ENCODE results near the gene GTF3C1. TPM values are rescaled to one million over a fixed set of nuclear protein-coding genes. Genes with fewer than 3 reads are reported as not detected.
A peak's percentile ranks its signal among the peaks of the same experiment; 100 is the strongest.

Gene GTF3C1
- total RNA-seq, 4 donors from 2014 or later, result 38.5 to 57.2 (median 41.0) TPM

DNA sequence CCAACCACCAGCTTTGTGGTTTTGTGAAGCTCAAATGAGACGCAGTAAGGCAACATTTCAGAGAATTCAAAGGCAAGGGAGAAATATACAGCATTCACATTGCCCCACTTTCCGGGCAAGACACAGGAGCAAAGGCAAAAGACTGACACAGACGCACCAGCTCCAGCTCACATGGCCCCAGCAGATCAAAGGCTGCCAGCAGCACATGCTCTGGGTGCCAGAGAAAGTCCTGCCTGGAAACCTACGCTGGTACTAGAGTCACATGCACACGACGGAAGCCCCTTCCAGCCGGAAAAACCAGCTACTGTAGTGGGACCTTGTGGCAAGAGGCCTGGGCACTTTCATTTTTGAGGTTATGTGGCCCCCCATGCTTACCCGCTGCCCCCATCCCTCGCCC is 50.1 kb downstream of the GTF3C1 start:
- no peak for DNase-seq (ENCODE audit: low spot score)
- TF ChIP-seq, protein P1, sequence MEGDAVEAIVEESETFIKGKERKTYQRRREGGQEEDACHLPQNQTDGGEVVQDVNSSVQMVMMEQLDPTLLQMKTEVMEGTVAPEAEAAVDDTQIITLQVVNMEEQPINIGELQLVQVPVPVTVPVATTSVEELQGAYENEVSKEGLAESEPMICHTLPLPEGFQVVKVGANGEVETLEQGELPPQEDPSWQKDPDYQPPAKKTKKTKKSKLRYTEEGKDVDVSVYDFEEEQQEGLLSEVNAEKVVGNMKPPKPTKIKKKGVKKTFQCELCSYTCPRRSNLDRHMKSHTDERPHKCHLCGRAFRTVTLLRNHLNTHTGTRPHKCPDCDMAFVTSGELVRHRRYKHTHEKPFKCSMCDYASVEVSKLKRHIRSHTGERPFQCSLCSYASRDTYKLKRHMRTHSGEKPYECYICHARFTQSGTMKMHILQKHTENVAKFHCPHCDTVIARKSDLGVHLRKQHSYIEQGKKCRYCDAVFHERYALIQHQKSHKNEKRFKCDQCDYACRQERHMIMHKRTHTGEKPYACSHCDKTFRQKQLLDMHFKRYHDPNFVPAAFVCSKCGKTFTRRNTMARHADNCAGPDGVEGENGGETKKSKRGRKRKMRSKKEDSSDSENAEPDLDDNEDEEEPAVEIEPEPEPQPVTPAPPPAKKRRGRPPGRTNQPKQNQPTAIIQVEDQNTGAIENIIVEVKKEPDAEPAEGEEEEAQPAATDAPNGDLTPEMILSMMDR (IDR thresholded peaks at IDR 0.05), result no peak
- no peak for ATAC-seq (ENCODE audit: low FRiP score)

DNA sequence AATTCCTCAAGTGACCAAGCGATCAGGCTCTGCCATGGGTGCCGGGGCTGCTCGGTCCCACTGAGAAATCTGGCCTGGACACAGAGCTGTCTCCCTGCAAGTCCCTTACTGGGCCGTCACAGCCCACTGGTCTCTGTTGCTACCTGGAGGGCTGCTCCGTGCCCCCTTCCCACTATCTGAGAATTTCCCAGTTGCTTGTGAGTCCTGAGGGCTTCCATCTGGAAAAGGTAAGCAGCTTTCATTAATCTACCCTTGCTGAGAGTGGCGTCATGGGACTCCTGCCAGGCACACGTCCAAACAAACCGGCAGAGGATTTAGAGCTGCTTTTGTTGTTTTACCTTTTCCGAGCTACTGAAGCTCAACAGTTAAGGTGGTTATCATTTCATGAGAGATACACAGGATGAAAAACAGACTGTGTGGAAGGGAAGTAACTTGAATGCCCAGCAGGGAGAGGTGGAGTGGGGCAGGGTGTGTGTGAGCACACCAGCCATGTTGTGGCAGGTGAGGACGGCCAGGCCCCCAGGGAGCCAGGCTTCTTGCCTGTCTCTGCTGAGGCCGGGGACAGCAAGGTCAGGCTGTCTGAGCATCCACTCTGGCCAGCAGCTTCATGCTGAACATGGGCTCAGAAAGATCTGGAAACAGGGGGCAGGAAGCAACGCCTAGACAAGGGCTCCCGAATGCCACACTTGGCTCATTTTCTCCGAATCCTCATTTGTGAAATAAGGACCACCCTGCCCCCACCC is 50.6 kb downstream of the GTF3C1 start:
- DNase-seq (ENCODE audit: low spot score) (no peak), ATAC-seq (ENCODE audit: low FRiP score) (no peak)
- TF ChIP-seq, protein P1 (IDR thresholded peaks at IDR 0.05), result no peak

DNA sequence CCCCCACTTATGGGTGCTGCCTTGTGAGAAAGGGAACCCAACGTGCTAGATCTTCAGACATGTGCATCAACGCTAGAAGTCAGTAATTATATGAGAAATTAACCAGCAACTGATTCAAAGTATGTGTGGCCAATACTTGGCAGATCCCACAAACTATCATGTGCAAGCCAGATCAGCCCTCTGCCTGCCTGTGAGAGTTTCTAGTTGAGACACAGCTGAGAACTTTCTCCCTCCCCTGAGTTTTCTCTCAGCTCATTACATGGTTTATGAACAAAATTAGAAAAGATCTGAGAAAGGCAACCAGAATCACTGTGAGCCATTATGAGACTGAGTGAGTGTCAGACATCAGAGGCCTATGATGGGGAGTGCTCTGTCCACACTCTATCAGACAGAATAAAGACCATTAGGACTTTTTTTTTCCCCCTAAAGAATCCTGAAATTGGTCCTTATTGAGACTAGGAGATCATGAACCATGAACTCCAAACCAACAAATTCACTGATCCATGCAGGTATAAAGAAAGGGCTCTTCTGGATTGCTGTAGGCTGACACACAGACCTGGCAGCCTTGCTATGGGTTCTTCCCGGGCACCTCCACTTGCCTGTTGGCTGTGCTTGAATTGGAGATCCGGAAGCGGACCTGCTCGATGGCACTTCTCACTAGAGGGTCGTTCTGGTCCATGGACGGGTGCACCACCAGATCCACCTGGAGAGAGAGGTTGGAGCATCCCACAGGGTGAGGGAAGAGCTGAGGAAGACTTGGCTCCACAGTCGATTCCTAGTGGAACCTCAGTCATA is 51.5 kb downstream of the GTF3C1 start:
- ATAC-seq (ENCODE audit: low FRiP score) (no peak), DNase-seq (ENCODE audit: low spot score) (no peak)
- TF ChIP-seq, protein P1 (IDR thresholded peaks at IDR 0.05), result no peak

DNA sequence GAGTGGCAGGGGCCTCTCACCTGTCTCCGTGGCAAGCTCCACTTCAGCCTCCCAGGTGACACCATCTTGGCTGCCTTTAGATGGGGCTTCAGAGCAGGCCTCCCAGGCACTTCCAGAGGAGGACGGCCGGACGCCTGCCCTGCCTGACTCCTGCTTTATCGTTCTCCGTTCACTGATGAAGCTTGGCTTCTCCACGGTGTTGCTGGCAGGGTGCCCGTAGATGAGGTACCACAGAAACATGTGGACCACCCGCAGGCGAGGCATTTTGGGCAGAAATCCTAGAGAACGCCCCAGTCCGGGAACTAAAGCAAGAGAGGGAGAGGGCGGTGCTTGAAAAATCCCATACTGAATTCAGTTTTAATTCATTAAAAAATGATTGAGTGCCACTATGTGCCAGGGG is 54.5 kb downstream of the GTF3C1 start:
- ATAC-seq (ENCODE audit: low FRiP score) (peak; percentile 90), DNase-seq (ENCODE audit: low spot score) (peak; percentile 62)
- TF ChIP-seq, protein P1 (IDR thresholded peaks at IDR 0.05), result no peak

DNA sequence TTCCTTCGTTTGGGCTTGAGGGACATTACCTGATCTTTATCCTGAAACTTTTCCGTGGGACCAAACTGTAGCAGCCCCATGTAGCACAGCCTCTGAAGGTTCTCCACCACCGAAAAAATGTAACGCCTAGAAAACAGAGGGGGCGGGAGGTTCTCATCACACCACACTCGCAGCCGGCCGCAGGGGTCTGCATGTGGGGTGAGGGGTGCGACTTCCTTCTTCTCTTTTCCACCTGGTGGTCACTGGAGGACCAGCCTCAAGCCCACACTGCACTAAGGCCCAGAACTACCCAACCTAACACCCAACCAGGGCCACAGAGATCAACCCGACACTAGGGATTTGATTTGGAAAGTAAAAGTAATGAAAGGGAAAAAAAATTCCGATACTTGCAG is 57.1 kb downstream of the GTF3C1 start:
- ATAC-seq (ENCODE audit: low FRiP score), result no peak
- TF ChIP-seq, protein P1 (IDR thresholded peaks at IDR 0.05), result no peak
- DNase-seq (ENCODE audit: low spot score), result no peak

DNA sequence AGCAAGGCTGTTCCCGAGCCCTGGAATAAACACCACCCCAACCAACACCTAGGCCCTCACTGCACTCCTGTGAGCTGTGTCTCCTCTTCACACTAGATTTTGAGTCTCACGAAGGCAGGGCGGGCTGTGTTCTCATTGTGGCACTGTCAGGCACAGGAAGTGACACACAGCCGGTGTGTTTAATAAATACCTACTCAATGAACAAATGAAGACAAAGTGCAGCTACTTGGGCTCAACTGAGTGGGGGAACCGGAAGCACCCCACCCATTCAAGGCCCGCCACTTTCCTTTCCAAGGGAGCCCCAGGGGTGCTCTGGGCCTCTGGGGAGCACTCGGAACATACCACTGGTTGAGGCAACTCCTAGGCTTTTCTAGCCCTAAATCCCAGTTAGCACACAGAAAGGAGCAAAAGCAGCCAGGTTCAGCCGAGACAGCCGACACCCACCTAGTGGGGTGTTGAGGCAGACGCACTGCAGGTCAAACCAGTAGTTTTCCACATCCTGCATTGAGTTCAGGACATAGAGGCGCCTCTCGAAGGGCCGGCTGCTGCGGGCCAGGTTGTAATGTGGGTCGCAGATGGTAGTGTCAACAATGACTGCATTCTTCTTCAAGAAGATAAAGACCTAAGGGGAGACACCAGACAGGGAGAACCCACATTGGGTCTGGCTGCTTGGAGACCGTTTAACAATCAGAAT is 57.7 kb downstream of the GTF3C1 start:
- TF ChIP-seq, protein P1 (IDR thresholded peaks at IDR 0.05), result no peak
- no peak for ATAC-seq (ENCODE audit: low FRiP score)
- DNase-seq (ENCODE audit: low spot score), result no peak
